HEK293 (cell line): ENCODE measurements around the gene DHX16.
"Not testable (repeated sequence)": the region's sequence is repeated elsewhere in the genome, so short reads cannot be mapped to it uniquely, and the experiment has no call there.

Experiments used
- CTCF ChIA-PET: fragments of 350-600 bp; formaldehyde crosslinking; extraction: SDS; loops from one replicate; lab custom pipeline; 2021; ENCODE audit warnings: antibody characterized with exemption; lab: Yijun Ruan, JAX
- POLR2A ChIA-PET: fragments of 300-600 bp; formaldehyde crosslinking; extraction: SDS; loops from one replicate; lab custom pipeline; 2020; ENCODE audit warnings: antibody characterized with exemption, inconsistent platforms; lab: Yijun Ruan, JAX
- H3K27ac ChIP-seq: fragments of 200-500 bp; sonication (Bioruptor generic); 2 replicates; pipeline ENCODE4 v1.5.1; 2014; ENCODE audit warnings: low read depth, low read length, control low read depth, inconsistent platforms; ENCODE audit errors: extremely low read depth
- H3K36me3 ChIP-seq, 2 experiments: fragments of 200-500 bp in 1 of 2; sonication (Bioruptor generic) in 1 of 2; 1 replicate in 1 of 2; 2 replicates in 1 of 2; pipeline ENCODE4 v1.5.1; 2014 to 2017; ENCODE audit warnings: inconsistent platforms in 2 of 2, low read length in 2 of 2; ENCODE audit not compliant: control insufficient read depth in 2 of 2, insufficient read depth in 1 of 2
- H3K4me1 ChIP-seq: fragments of 200-500 bp; sonication (Bioruptor generic); 2 replicates; pipeline ENCODE4 v1.5.1; 2014; ENCODE audit warnings: mild to moderate bottlenecking, low read length, inconsistent platforms; ENCODE audit not compliant: control insufficient read depth, insufficient read depth
- H3K4me3 ChIP-seq: 2 replicates; pipeline ENCODE4 v1.5.1; 2011; ENCODE audit warnings: low read depth, mild to moderate bottlenecking, control low read depth, low read length, moderate library complexity
- H3K9me3 ChIP-seq: fragments of 200-500 bp; sonication (Bioruptor generic); 2 replicates; pipeline ENCODE4 v1.5.1; 2014; ENCODE audit warnings: low read depth, low read length, inconsistent platforms; ENCODE audit not compliant: control insufficient read depth, insufficient read depth
- EGR2 ChIP-seq: fragments of 450-650 bp; formaldehyde crosslinking; IDR thresholded peaks from 2 replicates; pipeline ENCODE4 v1.5.1; 2016; ENCODE audit warnings: low read depth, missing biosample characterization, missing genetic modification characterization
- GLIS2 ChIP-seq: fragments of 450-650 bp; formaldehyde crosslinking; IDR thresholded peaks from 2 replicates; pipeline ENCODE4 v1.5.1; 2016; ENCODE audit warnings: missing biosample characterization, missing genetic modification characterization
- HOXC10 ChIP-seq: sonication (generic); formaldehyde crosslinking; IDR thresholded peaks from 2 replicates; pipeline ENCODE4 v1.8.1; 2023; ENCODE audit warnings: mild to moderate bottlenecking, missing genetic modification reagents
- KLF1 ChIP-seq: fragments of 450-650 bp; formaldehyde crosslinking; IDR thresholded peaks from 2 replicates; pipeline ENCODE4 v1.5.1; 2016; ENCODE audit warnings: missing biosample characterization, missing genetic modification characterization
- KLF17 ChIP-seq: fragments of 450-650 bp; formaldehyde crosslinking; IDR thresholded peaks from 2 replicates; pipeline ENCODE4 v1.5.1; 2016; ENCODE audit warnings: missing biosample characterization, missing genetic modification characterization
- KLF9 ChIP-seq: fragments of 450-650 bp; formaldehyde crosslinking; IDR thresholded peaks from 2 replicates; pipeline ENCODE4 v1.5.1; 2016; ENCODE audit warnings: missing biosample characterization, missing genetic modification characterization, low read depth
- RBAK ChIP-seq: fragments of 450-650 bp; formaldehyde crosslinking; IDR thresholded peaks from 2 replicates; pipeline ENCODE4 v1.5.1; 2016; ENCODE audit warnings: missing biosample characterization, missing genetic modification characterization
- SCRT2 ChIP-seq: fragments of 450-650 bp; formaldehyde crosslinking; IDR thresholded peaks from 2 replicates; pipeline ENCODE4 v1.5.1; 2016; ENCODE audit warnings: missing biosample characterization, missing genetic modification characterization
- SP7 ChIP-seq: fragments of 450-650 bp; formaldehyde crosslinking; IDR thresholded peaks from 2 replicates; pipeline ENCODE4 v1.5.1; 2016; ENCODE audit warnings: missing biosample characterization, missing genetic modification characterization
- ZBTB17 ChIP-seq: fragments of 450-650 bp; formaldehyde crosslinking; IDR thresholded peaks from 2 replicates; pipeline ENCODE4 v1.5.1; 2016; ENCODE audit warnings: missing biosample characterization, missing genetic modification characterization
- ZBTB21 ChIP-seq: fragments of 450-650 bp; formaldehyde crosslinking; IDR thresholded peaks from 2 replicates; pipeline ENCODE4 v1.5.1; 2017; ENCODE audit warnings: missing biosample characterization, missing genetic modification characterization
- ZFHX2 ChIP-seq: fragments of 450-650 bp; formaldehyde crosslinking; conservative IDR thresholded peaks from 2 replicates; pipeline ENCODE4 v1.5.1; 2016; ENCODE audit warnings: missing biosample characterization, missing genetic modification characterization
- ZNF121 ChIP-seq: fragments of 450-650 bp; formaldehyde crosslinking; IDR thresholded peaks from 2 replicates; pipeline ENCODE4 v1.5.1; 2016; ENCODE audit warnings: missing biosample characterization, missing genetic modification characterization
- ZNF174 ChIP-seq: fragments of 450-650 bp; formaldehyde crosslinking; IDR thresholded peaks from 2 replicates; pipeline ENCODE4 v1.5.0; 2017; ENCODE audit warnings: missing biosample characterization, mild to moderate bottlenecking, missing genetic modification characterization
- ZNF175 ChIP-seq: fragments of 450-650 bp; formaldehyde crosslinking; IDR thresholded peaks from 2 replicates; pipeline ENCODE4 v1.5.1; 2016; ENCODE audit warnings: missing biosample characterization, missing genetic modification characterization
- ZNF335 ChIP-seq: fragments of 450-650 bp; formaldehyde crosslinking; conservative IDR thresholded peaks from 2 replicates; pipeline ENCODE4 v1.5.1; 2016; ENCODE audit warnings: missing biosample characterization, missing genetic modification characterization
- ZNF366 ChIP-seq: fragments of 450-650 bp; formaldehyde crosslinking; conservative IDR thresholded peaks from 2 replicates; pipeline ENCODE4 v1.5.1; 2016; ENCODE audit warnings: missing biosample characterization, missing genetic modification characterization
- ZNF394 ChIP-seq: fragments of 450-650 bp; formaldehyde crosslinking; IDR thresholded peaks from 2 replicates; pipeline ENCODE4 v1.5.1; 2016; ENCODE audit warnings: missing biosample characterization, missing genetic modification characterization, mild to moderate bottlenecking, moderate library complexity, borderline replicate concordance
- ZNF629 ChIP-seq: fragments of 450-650 bp; formaldehyde crosslinking; IDR thresholded peaks from 2 replicates; pipeline ENCODE4 v1.5.1; 2017; ENCODE audit warnings: missing biosample characterization, missing genetic modification characterization
- ZNF76 ChIP-seq: fragments of 450-650 bp; formaldehyde crosslinking; IDR thresholded peaks from 2 replicates; pipeline ENCODE4; 2016; ENCODE audit warnings: low read depth, missing biosample characterization, missing genetic modification characterization, borderline replicate concordance
- ZNF776 ChIP-seq: fragments of 450-650 bp; formaldehyde crosslinking; IDR thresholded peaks from 2 replicates; pipeline ENCODE4 v1.5.0; 2017; ENCODE audit warnings: missing biosample characterization, missing genetic modification characterization, borderline replicate concordance
- TF ChIP-seq, protein P1 (sequence below): fragments of 450-650 bp; formaldehyde crosslinking; IDR thresholded peaks from 2 replicates; pipeline ENCODE4 v1.5.1; 2016; ENCODE audit warnings: missing biosample characterization, missing genetic modification characterization
- TF ChIP-seq, protein P2 (sequence below): fragments of 450-650 bp; formaldehyde crosslinking; IDR thresholded peaks from 2 replicates; pipeline ENCODE4 v1.5.1; 2016; ENCODE audit warnings: missing biosample characterization, missing genetic modification characterization
- TF ChIP-seq, protein P3 (sequence below): fragments of 450-650 bp; formaldehyde crosslinking; IDR thresholded peaks from 2 replicates; pipeline ENCODE4 v1.5.1; 2016; ENCODE audit warnings: missing biosample characterization, missing genetic modification characterization
- TF ChIP-seq, protein P4 (sequence below): fragments of 450-650 bp; formaldehyde crosslinking; IDR thresholded peaks from 2 replicates; pipeline ENCODE4 v1.5.1; 2016; ENCODE audit warnings: missing biosample characterization, missing genetic modification characterization, low read depth
- TF ChIP-seq, protein P5 (sequence below): fragments of 450-650 bp; formaldehyde crosslinking; IDR thresholded peaks from 2 replicates; pipeline ENCODE4 v1.5.1; 2016; ENCODE audit warnings: missing biosample characterization, missing genetic modification characterization

The DHX16 gene

GRCh38 chr6:30670760-30671527 lies 1.9 kb downstream of the DHX16 start (continued):
- TF ChIP-seq, protein P1, sequence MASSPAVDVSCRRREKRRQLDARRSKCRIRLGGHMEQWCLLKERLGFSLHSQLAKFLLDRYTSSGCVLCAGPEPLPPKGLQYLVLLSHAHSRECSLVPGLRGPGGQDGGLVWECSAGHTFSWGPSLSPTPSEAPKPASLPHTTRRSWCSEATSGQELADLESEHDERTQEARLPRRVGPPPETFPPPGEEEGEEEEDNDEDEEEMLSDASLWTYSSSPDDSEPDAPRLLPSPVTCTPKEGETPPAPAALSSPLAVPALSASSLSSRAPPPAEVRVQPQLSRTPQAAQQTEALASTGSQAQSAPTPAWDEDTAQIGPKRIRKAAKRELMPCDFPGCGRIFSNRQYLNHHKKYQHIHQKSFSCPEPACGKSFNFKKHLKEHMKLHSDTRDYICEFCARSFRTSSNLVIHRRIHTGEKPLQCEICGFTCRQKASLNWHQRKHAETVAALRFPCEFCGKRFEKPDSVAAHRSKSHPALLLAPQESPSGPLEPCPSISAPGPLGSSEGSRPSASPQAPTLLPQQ, result no peak
- TF ChIP-seq RBAK (tag by site-specific recombination) (no peak), ZNF174 (tag by site-specific recombination) (no peak), ZNF76 (tag by site-specific recombination) (no peak), ZNF776 (tag by site-specific recombination) (no peak), HOXC10 (CRISPR knock-in tag) (no peak), ZNF121 (tag by site-specific recombination) (no peak), ZNF175 (tag by site-specific recombination) (no peak)
- TF ChIP-seq, protein P2, sequence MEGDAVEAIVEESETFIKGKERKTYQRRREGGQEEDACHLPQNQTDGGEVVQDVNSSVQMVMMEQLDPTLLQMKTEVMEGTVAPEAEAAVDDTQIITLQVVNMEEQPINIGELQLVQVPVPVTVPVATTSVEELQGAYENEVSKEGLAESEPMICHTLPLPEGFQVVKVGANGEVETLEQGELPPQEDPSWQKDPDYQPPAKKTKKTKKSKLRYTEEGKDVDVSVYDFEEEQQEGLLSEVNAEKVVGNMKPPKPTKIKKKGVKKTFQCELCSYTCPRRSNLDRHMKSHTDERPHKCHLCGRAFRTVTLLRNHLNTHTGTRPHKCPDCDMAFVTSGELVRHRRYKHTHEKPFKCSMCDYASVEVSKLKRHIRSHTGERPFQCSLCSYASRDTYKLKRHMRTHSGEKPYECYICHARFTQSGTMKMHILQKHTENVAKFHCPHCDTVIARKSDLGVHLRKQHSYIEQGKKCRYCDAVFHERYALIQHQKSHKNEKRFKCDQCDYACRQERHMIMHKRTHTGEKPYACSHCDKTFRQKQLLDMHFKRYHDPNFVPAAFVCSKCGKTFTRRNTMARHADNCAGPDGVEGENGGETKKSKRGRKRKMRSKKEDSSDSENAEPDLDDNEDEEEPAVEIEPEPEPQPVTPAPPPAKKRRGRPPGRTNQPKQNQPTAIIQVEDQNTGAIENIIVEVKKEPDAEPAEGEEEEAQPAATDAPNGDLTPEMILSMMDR (tag by site-specific recombination), result peak; percentile 50

- not testable (repeated sequence) for H3K27ac ChIP-seq, H3K4me1 ChIP-seq, H3K9me3 ChIP-seq, H3K4me3 ChIP-seq
- CTCF ChIA-PET, result interaction anchor here (0.6 to 1.4 kb wide), 2 partner anchors 13 to 194 kb away, joined by 3 to 4 read pairs; no protein-coding TSS in a partner anchor
- POLR2A ChIA-PET, result interaction anchor here (0.7 to 1.4 kb wide), 2 partner anchors 52 to 55 kb away, joined by 3 to 4 read pairs; no protein-coding TSS in a partner anchor
- H3K36me3 ChIP-seq, result peaks cover 60 to 81% of the 10 kb centered on the region in 2 experiments
- peak; percentile 97 for TF ChIP-seq ZNF335
- TF ChIP-seq KLF9, result peak; percentile 58; the same call in 1 of the 2 replicates
- TF ChIP-seq ZNF629 (tag by site-specific recombination), result peak; percentile 86
- TF ChIP-seq ZBTB17 (tag by site-specific recombination), result peak; percentile 51; the same call in 1 of the 2 replicates
- TF ChIP-seq ZFHX2, result peak; percentile 95
- TF ChIP-seq ZBTB21 (tag by site-specific recombination), result peak; percentile 76
- peak; percentile 54; the same call in 1 of the 2 replicates for TF ChIP-seq ZNF366
- TF ChIP-seq EGR2 (tag by site-specific recombination), result peak; percentile 87
- TF ChIP-seq, protein P3, sequence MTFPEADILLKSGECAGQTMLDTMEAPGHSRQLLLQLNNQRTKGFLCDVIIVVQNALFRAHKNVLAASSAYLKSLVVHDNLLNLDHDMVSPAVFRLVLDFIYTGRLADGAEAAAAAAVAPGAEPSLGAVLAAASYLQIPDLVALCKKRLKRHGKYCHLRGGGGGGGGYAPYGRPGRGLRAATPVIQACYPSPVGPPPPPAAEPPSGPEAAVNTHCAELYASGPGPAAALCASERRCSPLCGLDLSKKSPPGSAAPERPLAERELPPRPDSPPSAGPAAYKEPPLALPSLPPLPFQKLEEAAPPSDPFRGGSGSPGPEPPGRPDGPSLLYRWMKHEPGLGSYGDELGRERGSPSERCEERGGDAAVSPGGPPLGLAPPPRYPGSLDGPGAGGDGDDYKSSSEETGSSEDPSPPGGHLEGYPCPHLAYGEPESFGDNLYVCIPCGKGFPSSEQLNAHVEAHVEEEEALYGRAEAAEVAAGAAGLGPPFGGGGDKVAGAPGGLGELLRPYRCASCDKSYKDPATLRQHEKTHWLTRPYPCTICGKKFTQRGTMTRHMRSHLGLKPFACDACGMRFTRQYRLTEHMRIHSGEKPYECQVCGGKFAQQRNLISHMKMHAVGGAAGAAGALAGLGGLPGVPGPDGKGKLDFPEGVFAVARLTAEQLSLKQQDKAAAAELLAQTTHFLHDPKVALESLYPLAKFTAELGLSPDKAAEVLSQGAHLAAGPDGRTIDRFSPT (tag by site-specific recombination), result peak; percentile 40; the same call in 1 of the 2 replicates
- peak; percentile 36; the same call in 1 of the 2 replicates for TF ChIP-seq ZNF394 (tag by site-specific recombination)
- TF ChIP-seq, protein P4, sequence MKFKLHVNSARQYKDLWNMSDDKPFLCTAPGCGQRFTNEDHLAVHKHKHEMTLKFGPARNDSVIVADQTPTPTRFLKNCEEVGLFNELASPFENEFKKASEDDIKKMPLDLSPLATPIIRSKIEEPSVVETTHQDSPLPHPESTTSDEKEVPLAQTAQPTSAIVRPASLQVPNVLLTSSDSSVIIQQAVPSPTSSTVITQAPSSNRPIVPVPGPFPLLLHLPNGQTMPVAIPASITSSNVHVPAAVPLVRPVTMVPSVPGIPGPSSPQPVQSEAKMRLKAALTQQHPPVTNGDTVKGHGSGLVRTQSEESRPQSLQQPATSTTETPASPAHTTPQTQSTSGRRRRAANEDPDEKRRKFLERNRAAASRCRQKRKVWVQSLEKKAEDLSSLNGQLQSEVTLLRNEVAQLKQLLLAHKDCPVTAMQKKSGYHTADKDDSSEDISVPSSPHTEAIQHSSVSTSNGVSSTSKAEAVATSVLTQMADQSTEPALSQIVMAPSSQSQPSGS, result peak; percentile 91
- 0 out of 2 replicates have a peak, but pooled peaks have one; percentile 16 for TF ChIP-seq KLF17 (tag by site-specific recombination)
- peak; percentile 70 for TF ChIP-seq SCRT2 (tag by site-specific recombination)
- TF ChIP-seq GLIS2 (tag by site-specific recombination), result 0 out of 2 replicates have a peak, but pooled peaks have one; percentile 22
- peak; percentile 40 for TF ChIP-seq KLF1
- TF ChIP-seq, protein P5, sequence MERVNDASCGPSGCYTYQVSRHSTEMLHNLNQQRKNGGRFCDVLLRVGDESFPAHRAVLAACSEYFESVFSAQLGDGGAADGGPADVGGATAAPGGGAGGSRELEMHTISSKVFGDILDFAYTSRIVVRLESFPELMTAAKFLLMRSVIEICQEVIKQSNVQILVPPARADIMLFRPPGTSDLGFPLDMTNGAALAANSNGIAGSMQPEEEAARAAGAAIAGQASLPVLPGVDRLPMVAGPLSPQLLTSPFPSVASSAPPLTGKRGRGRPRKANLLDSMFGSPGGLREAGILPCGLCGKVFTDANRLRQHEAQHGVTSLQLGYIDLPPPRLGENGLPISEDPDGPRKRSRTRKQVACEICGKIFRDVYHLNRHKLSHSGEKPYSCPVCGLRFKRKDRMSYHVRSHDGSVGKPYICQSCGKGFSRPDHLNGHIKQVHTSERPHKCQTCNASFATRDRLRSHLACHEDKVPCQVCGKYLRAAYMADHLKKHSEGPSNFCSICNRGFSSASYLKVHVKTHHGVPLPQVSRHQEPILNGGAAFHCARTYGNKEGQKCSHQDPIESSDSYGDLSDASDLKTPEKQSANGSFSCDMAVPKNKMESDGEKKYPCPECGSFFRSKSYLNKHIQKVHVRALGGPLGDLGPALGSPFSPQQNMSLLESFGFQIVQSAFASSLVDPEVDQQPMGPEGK (tag by site-specific recombination), result 0 out of 2 replicates have a peak, but pooled peaks have one; percentile 28
- TF ChIP-seq SP7 (tag by site-specific recombination), result peak; percentile 70; the same call in 1 of the 2 replicates
Observed at GRCh38 chr6:30666300-30666699, 6.5 kb downstream of the DHX16 start.
